Testis (tissue), 3 donors: Measurements from ENCODE around the gene PDE7B. TPM values are rescaled to one million over a fixed set of nuclear protein-coding genes. Genes with fewer than 3 reads are reported as not detected.

ENCODE experiments used
- DNase-seq: peaks from one replicate; pipeline ENCODE4 v3.0.0-alpha.2; 2019
- H3K27ac ChIP-seq, 2 donors: fragments of 200-600 bp; sonication (generic); one replicate each; pipeline ENCODE4 v1.5.1; 2019
- H3K27me3 ChIP-seq: fragments of 200-600 bp; sonication (generic); one replicate; pipeline ENCODE4 v1.5.1; 2019
- H3K36me3 ChIP-seq: fragments of 200-600 bp; sonication (generic); one replicate; pipeline ENCODE4 v1.5.1; 2017; ENCODE audit warnings: low read depth; ENCODE audit errors: missing control alignments
- H3K4me1 ChIP-seq: fragments of 200-600 bp; sonication (generic); one replicate; pipeline ENCODE4 v1.5.1; 2019
- H3K4me3 ChIP-seq, 2 donors: fragments of 200-600 bp; sonication (generic); one replicate each; pipeline ENCODE4 v1.5.1; 2017 to 2019
- H3K9me3 ChIP-seq: fragments of 200-600 bp; sonication (generic); one replicate; pipeline ENCODE4 v1.5.1; 2017
- CTCF ChIP-seq, 3 experiments: fragments of 450-650 bp in 2 of 3; fragments of 200-600 bp in 1 of 3; sonication (generic) in 1 of 3; IDR thresholded peaks; one replicate each; pipeline ENCODE4 v1.5.1; 2016 to 2019; ENCODE audit warnings: antibody characterized with exemption in 3 of 3, mild to moderate bottlenecking in 2 of 3, moderate library complexity in 1 of 3
- POLR2A ChIP-seq: fragments of 450-650 bp; IDR thresholded peaks from one replicate; pipeline ENCODE4 v1.6.1; 2017; ENCODE audit warnings: antibody characterized with exemption, mild to moderate bottlenecking, moderate library complexity
- WGBS, 2 donors: methylation state at CpG; one replicate each; pipeline ENCODE4 v1.1.5; 2018; 5-methylcytosine and 5-hydroxymethylcytosine counted together
- intact Hi-C: fragments of 100-400 bp; cut with DNase I; formaldehyde crosslinking; loops from one replicate; pipeline ENCODE4 v1.15.1; 2023; ENCODE audit warnings: low total_unique reads
- polyA plus RNA-seq: library from polyadenylated mRNA; stranded (reverse); fragments of 350-450 nt; fragmentation: Illumina TruSeq; extraction: RNeasy Lipid Tissue Mini Kit (QIAGEN cat#74804); gene quantifications from one replicate; pipeline ENCODE4 v1.2.3, GENCODE V29; 2014; ENCODE audit warnings: low read depth, low replicate concordance; ENCODE audit not compliant: insufficient read depth
- total RNA-seq, 2 donors: library from RNA; depleted of rRNA; stranded (reverse); fragments of >200 nt; gene quantifications; one replicate each; pipeline ENCODE4 v1.2.3, GENCODE V29; 2016

The PDE7B gene
- total and polyA plus RNA-seq, 3 donors from 2014 or later, result 3.7 to 6.9 (median 4.4) TPM

GRCh38 chr6:135901774-135902524, 50.4 kb downstream of the PDE7B start:
- H3K4me3 ChIP-seq, result no peak overlapping the region
- TF ChIP-seq CTCF (IDR thresholded peaks at IDR 0.05) (no peak), POLR2A (no peak)
- WGBS, 2 donors, result 32 to 35% methylated on average over 6 of the region's 6 CpGs

GRCh38 chr6:135902756-135903331, 51.3 kb downstream of the PDE7B start:
- no peaks in the 10 kb centered on the region for H3K27me3 ChIP-seq
- TF ChIP-seq POLR2A (no peak), CTCF (IDR thresholded peaks at IDR 0.05) (no peak)
- H3K4me3 ChIP-seq, result no peak overlapping the region
- no peaks in the 10 kb centered on the region for H3K9me3 ChIP-seq
- H3K27ac ChIP-seq, result peak overlapping the region in 1 of 2 donors; percentile 63
- 45 to 56% methylated on average over 2 of the region's 2 CpGs for WGBS, 2 donors
- intact Hi-C loops, result no loop called here
- H3K36me3 ChIP-seq, result no peaks in the 10 kb centered on the region
- peaks cover 17% of the 10 kb centered on the region for H3K4me1 ChIP-seq
- no peak for DNase-seq

More at GRCh38 chr6:135901774-135902524, 50.4 kb downstream of the PDE7B start:
- DNase-seq, result peak; percentile 55
- H3K27me3 ChIP-seq, result no peaks in the 10 kb centered on the region
- peaks cover 17% of the 10 kb centered on the region for H3K4me1 ChIP-seq
- intact Hi-C loops, result no loop called here
- H3K27ac ChIP-seq, result peak overlapping the region in 1 of 2 donors; percentile 63
- no peaks in the 10 kb centered on the region for H3K9me3 ChIP-seq
- H3K36me3 ChIP-seq, result no peaks in the 10 kb centered on the region

GRCh38 chr6:135904666-135905065, 53.2 kb downstream of the PDE7B start:
- Histone ChIP-seq H3K36me3 (no peaks in the 10 kb centered on the region), H3K9me3 (no peaks in the 10 kb centered on the region), H3K4me3 (no peak overlapping the region), H3K4me1 (peaks cover 17% of the 10 kb centered on the region), H3K27ac (no peak overlapping the region), H3K27me3 (no peaks in the 10 kb centered on the region)
- DNase-seq, result no peak
- intact Hi-C loops, result no loop called here
- TF ChIP-seq CTCF (IDR thresholded peaks at IDR 0.05), result no peak
- TF ChIP-seq POLR2A, result no peak
- 71 to 73% methylated on average over 2 of the region's 2 CpGs for WGBS, 2 donors

- peaks cover 17% of the 10 kb centered on the region for H3K4me1 ChIP-seq
- H3K9me3 ChIP-seq, result no peaks in the 10 kb centered on the region
- H3K27ac ChIP-seq, result no peak overlapping the region
- TF ChIP-seq CTCF (IDR thresholded peaks at IDR 0.05) (no peak), POLR2A (no peak)
- WGBS, 2 donors, result 69 to 74% methylated on average over 18 of the region's 18 CpGs
- no peak for DNase-seq
- no peaks in the 10 kb centered on the region for H3K27me3 ChIP-seq
- no peak overlapping the region for H3K4me3 ChIP-seq
- intact Hi-C loops, result no loop called here
- no peaks in the 10 kb centered on the region for H3K36me3 ChIP-seq
Observed at GRCh38 chr6:135905604-135906300, 54.3 kb downstream of the PDE7B start.
